A549 (cell line): ENCODE data around the gene SDE2.

ENCODE experiments used
- CTCF ChIP-seq: fragments of >200 bp; sonication (Bioruptor Twin); formaldehyde crosslinking; IDR thresholded peaks from 3 replicates; pipeline ENCODE4 v1.5.1; 2016
- HDAC2 ChIP-seq: fragments of 200-600 bp; sonication (generic); IDR thresholded peaks from 2 replicates; pipeline ENCODE4 v1.6.1; 2016
- JUNB ChIP-seq: fragments of >200 bp; sonication (Bioruptor Twin); formaldehyde crosslinking; IDR thresholded peaks from 2 replicates; pipeline ENCODE4 v1.6.1; 2016
- MAFK ChIP-seq: fragments of 450-650 bp; IDR thresholded peaks from 2 replicates; pipeline ENCODE4 v1.6.1; 2014; ENCODE audit not compliant: partially characterized antibody
- MAZ ChIP-seq: fragments of 150-350 bp; IDR thresholded peaks from 2 replicates; pipeline ENCODE4 v1.6.1; 2014; ENCODE audit warnings: antibody characterized with exemption, low read depth, low read length, borderline replicate concordance
- PHF8 ChIP-seq: fragments of 200-600 bp; sonication (generic); IDR thresholded peaks from 2 replicates; pipeline ENCODE4 v1.6.1; 2016; ENCODE audit warnings: low read depth, mild to moderate bottlenecking, antibody characterized with exemption, moderate library complexity, borderline replicate concordance
- POLR2A ChIP-seq: IDR thresholded peaks from 2 replicates; pipeline ENCODE4 v1.6.1; 2012; ENCODE audit warnings: mild to moderate bottlenecking, low read length
- RAD21 ChIP-seq, 2 experiments: fragments of >200 bp in 1 of 2; sonication (Bioruptor Twin) in 1 of 2; formaldehyde crosslinking in 1 of 2; IDR thresholded peaks in 1 of 2; conservative IDR thresholded peaks in 1 of 2; 2 replicates in 1 of 2; 3 replicates in 1 of 2; pipeline ENCODE4 v1.6.1; 2012 to 2018; ENCODE audit warnings: inconsistent platforms in 1 of 2
- USF2 ChIP-seq: fragments of 450-650 bp; IDR thresholded peaks from 2 replicates; pipeline ENCODE4 v1.6.1; 2014; ENCODE audit warnings: antibody characterized with exemption
- TF ChIP-seq, protein P1 (sequence below): fragments of 200-600 bp; sonication (generic); IDR thresholded peaks from 2 replicates; pipeline ENCODE4 v1.6.1; 2016; ENCODE audit warnings: antibody characterized with exemption, mild to moderate bottlenecking, moderate library complexity
- TF ChIP-seq, protein P2 (sequence below): IDR thresholded peaks from 2 replicates; pipeline ENCODE4 v1.6.1; 2012; ENCODE audit warnings: low read depth, borderline replicate concordance

DNA sequence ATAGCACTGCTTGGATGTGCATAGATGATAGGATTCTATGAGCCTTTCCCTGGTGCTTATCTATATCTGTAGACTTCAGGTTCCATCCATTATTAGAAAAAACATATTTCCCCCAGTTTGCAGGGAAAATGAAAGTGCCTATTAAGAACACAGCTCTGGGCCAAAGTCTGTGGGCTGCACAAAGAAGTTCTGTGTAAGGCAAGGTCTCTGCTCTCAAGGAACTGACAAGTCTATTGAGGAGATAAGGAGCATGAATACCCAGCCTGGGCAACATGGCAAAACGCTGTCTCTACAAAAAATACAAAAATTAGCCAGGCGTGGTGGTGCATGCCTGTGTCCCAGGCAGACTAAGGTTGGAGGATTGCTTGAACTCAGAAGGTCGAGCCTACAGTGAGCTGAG is 22.3 kb upstream of the SDE2 start:
- TF ChIP-seq PHF8 = no peak
- no peak for TF ChIP-seq MAZ
- no peak for TF ChIP-seq HDAC2
- no peak for TF ChIP-seq JUNB
- TF ChIP-seq CTCF = no peak
- TF ChIP-seq USF2 = no peak
- TF ChIP-seq POLR2A = no peak
- no peak for TF ChIP-seq RAD21 (conservative IDR thresholded peaks at IDR 0.05 in 1 of 2, IDR thresholded peaks at IDR 0.05 in 1 of 2)
- TF ChIP-seq, protein P1, sequence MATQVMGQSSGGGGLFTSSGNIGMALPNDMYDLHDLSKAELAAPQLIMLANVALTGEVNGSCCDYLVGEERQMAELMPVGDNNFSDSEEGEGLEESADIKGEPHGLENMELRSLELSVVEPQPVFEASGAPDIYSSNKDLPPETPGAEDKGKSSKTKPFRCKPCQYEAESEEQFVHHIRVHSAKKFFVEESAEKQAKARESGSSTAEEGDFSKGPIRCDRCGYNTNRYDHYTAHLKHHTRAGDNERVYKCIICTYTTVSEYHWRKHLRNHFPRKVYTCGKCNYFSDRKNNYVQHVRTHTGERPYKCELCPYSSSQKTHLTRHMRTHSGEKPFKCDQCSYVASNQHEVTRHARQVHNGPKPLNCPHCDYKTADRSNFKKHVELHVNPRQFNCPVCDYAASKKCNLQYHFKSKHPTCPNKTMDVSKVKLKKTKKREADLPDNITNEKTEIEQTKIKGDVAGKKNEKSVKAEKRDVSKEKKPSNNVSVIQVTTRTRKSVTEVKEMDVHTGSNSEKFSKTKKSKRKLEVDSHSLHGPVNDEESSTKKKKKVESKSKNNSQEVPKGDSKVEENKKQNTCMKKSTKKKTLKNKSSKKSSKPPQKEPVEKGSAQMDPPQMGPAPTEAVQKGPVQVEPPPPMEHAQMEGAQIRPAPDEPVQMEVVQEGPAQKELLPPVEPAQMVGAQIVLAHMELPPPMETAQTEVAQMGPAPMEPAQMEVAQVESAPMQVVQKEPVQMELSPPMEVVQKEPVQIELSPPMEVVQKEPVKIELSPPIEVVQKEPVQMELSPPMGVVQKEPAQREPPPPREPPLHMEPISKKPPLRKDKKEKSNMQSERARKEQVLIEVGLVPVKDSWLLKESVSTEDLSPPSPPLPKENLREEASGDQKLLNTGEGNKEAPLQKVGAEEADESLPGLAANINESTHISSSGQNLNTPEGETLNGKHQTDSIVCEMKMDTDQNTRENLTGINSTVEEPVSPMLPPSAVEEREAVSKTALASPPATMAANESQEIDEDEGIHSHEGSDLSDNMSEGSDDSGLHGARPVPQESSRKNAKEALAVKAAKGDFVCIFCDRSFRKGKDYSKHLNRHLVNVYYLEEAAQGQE = no peak
- no peak for TF ChIP-seq MAFK
- TF ChIP-seq, protein P2, sequence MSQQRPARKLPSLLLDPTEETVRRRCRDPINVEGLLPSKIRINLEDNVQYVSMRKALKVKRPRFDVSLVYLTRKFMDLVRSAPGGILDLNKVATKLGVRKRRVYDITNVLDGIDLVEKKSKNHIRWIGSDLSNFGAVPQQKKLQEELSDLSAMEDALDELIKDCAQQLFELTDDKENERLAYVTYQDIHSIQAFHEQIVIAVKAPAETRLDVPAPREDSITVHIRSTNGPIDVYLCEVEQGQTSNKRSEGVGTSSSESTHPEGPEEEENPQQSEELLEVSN = no peak
